A673 (cell line): ENCODE measurements around the gene ELL2.
"Not testable (repeated sequence)": the region's sequence is repeated elsewhere in the genome, so short reads cannot be mapped to it uniquely, and the experiment has no call there.

Source experiments
- EZH2 ChIP-seq: fragments of 200-600 bp; sonication (generic); IDR thresholded peaks from 2 replicates; pipeline ENCODE4 v1.6.1; 2017; ENCODE audit warnings: borderline replicate concordance, low read depth, mild to moderate bottlenecking, mixed read lengths, antibody characterized with exemption, low read length; ENCODE audit not compliant: poor library complexity, severe bottlenecking
- TF ChIP-seq, protein P1 (sequence below): fragments of 300-800, 200-600 bp; sonication (generic); conservative IDR thresholded peaks from 2 replicates; pipeline ENCODE4 v1.5.1; 2017; ENCODE audit warnings: low read depth, mild to moderate bottlenecking, antibody characterized with exemption, low read length, moderate library complexity, mixed read lengths

GRCh38 chr5:95851141-95851540, 110.5 kb downstream of the ELL2 start:
- TF ChIP-seq, protein P1, sequence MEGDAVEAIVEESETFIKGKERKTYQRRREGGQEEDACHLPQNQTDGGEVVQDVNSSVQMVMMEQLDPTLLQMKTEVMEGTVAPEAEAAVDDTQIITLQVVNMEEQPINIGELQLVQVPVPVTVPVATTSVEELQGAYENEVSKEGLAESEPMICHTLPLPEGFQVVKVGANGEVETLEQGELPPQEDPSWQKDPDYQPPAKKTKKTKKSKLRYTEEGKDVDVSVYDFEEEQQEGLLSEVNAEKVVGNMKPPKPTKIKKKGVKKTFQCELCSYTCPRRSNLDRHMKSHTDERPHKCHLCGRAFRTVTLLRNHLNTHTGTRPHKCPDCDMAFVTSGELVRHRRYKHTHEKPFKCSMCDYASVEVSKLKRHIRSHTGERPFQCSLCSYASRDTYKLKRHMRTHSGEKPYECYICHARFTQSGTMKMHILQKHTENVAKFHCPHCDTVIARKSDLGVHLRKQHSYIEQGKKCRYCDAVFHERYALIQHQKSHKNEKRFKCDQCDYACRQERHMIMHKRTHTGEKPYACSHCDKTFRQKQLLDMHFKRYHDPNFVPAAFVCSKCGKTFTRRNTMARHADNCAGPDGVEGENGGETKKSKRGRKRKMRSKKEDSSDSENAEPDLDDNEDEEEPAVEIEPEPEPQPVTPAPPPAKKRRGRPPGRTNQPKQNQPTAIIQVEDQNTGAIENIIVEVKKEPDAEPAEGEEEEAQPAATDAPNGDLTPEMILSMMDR = not testable (repeated sequence)
- TF ChIP-seq EZH2 = not testable (repeated sequence)
